WTC11 (cell line): ENCODE measurements around the gene RTN3.
A peak's percentile ranks its signal among the peaks of the same experiment; 100 is the strongest.

ENCODE experiments used
- ELF4 ChIP-seq: sonication (generic); formaldehyde crosslinking; IDR thresholded peaks from 2 replicates; pipeline ENCODE4 v1.8.1; 2022; ENCODE audit warnings: low read depth, mild to moderate bottlenecking, moderate library complexity, missing genetic modification reagents
- ESRRA ChIP-seq: sonication (generic); formaldehyde crosslinking; IDR thresholded peaks from 2 replicates; pipeline ENCODE4 v1.8.1; 2022; ENCODE audit warnings: mild to moderate bottlenecking, missing genetic modification reagents, borderline replicate concordance
- HMGA2 ChIP-seq: fragments of 250-450 bp; sonication (Bioruptor Pico); IDR thresholded peaks from 2 replicates; pipeline ENCODE4 v1.4.0; 2021; ENCODE audit warnings: mild to moderate bottlenecking, moderate library complexity
- IRF2 ChIP-seq: sonication (generic); formaldehyde crosslinking; IDR thresholded peaks from 2 replicates; pipeline ENCODE4 v1.8.0; 2022; ENCODE audit warnings: low read depth, missing genetic modification reagents, borderline replicate concordance
- KAT7 ChIP-seq: sonication (generic); formaldehyde crosslinking; IDR thresholded peaks from 2 replicates; pipeline ENCODE4 v1.8.1; 2023; ENCODE audit warnings: missing genetic modification reagents, mild to moderate bottlenecking, borderline replicate concordance
- NFE2L1 ChIP-seq: sonication (generic); formaldehyde crosslinking; IDR thresholded peaks from 2 replicates; pipeline ENCODE4 v1.8.1; 2023; ENCODE audit warnings: missing genetic modification reagents
- NFYB ChIP-seq: sonication (generic); formaldehyde crosslinking; conservative IDR thresholded peaks from 2 replicates; pipeline ENCODE4 v1.8.0; 2022; ENCODE audit warnings: low read depth, missing genetic modification reagents
- NR2C2 ChIP-seq: sonication (generic); formaldehyde crosslinking; IDR thresholded peaks from 2 replicates; pipeline ENCODE4 v1.8.0; 2022; ENCODE audit warnings: mild to moderate bottlenecking, missing genetic modification reagents
- TF ChIP-seq, protein P1 (sequence below): fragments of 200-600 bp; IDR thresholded peaks from 2 replicates; pipeline ENCODE4 v1.8.0; 2022; ENCODE audit warnings: antibody characterized with exemption
- TF ChIP-seq, protein P2 (sequence below): sonication (generic); formaldehyde crosslinking; IDR thresholded peaks from 2 replicates; pipeline ENCODE4 v1.8.0; 2023; ENCODE audit warnings: missing genetic modification reagents

DNA sequence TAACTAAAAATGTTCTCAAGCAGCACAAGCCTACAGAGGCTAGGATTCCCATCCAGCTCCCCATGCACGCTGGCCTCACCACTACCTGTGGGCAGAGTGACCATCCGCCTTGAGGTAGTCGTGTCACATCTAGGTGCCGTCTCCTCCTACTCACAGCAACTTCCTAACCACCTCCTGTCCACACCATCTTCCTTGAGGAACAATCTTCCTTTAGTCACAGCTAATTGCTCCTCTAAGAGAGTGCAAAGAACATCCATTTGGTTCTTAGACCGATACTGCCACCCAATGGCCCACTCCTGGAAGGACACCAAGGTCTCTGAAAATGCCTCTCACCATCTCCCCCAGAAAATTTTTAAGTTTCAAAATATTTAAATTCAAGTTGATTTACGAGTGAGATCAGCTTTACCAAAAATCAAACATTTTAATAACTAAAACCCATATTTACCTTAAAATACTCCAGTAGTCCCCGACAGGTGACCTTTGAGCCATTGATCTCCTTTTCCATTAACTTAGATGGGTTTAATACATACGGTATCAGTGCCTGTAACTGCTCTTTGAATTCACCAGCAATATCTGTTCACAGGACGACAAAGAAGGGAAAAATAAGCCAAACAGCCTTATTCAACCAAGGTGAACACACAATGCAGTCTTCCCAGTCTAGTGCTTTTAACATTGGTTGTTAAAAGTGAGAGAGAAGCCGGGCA lies 45.4 kb upstream of the RTN3 start:
- TF ChIP-seq, protein P1, sequence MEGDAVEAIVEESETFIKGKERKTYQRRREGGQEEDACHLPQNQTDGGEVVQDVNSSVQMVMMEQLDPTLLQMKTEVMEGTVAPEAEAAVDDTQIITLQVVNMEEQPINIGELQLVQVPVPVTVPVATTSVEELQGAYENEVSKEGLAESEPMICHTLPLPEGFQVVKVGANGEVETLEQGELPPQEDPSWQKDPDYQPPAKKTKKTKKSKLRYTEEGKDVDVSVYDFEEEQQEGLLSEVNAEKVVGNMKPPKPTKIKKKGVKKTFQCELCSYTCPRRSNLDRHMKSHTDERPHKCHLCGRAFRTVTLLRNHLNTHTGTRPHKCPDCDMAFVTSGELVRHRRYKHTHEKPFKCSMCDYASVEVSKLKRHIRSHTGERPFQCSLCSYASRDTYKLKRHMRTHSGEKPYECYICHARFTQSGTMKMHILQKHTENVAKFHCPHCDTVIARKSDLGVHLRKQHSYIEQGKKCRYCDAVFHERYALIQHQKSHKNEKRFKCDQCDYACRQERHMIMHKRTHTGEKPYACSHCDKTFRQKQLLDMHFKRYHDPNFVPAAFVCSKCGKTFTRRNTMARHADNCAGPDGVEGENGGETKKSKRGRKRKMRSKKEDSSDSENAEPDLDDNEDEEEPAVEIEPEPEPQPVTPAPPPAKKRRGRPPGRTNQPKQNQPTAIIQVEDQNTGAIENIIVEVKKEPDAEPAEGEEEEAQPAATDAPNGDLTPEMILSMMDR: peak; percentile 69
- TF ChIP-seq HMGA2 (CRISPR knock-in tag) (no peak), NFYB (CRISPR knock-in tag) (no peak), IRF2 (CRISPR knock-in tag) (no peak), ESRRA (CRISPR knock-in tag) (no peak), KAT7 (CRISPR knock-in tag) (no peak), ELF4 (CRISPR knock-in tag) (no peak), NFE2L1 (CRISPR knock-in tag) (no peak), NR2C2 (CRISPR knock-in tag) (no peak)
- TF ChIP-seq, protein P2, sequence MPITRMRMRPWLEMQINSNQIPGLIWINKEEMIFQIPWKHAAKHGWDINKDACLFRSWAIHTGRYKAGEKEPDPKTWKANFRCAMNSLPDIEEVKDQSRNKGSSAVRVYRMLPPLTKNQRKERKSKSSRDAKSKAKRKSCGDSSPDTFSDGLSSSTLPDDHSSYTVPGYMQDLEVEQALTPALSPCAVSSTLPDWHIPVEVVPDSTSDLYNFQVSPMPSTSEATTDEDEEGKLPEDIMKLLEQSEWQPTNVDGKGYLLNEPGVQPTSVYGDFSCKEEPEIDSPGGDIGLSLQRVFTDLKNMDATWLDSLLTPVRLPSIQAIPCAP (CRISPR knock-in tag): no peak
